Upper lobe of left lung (tissue), 4 donors: Measurements from ENCODE around the gene LOX.

Source experiments
- CTCF ChIP-seq, 6 experiments: fragments of 450-650 bp in 4 of 6; fragments of 200-600 bp in 2 of 6; sonication (generic) in 2 of 6; IDR thresholded peaks; one replicate each; pipeline ENCODE4 v1.5.1; 2016 to 2019; ENCODE audit warnings: antibody characterized with exemption in 6 of 6
- POLR2AphosphoS5 ChIP-seq, 2 donors: sonication (generic); formaldehyde crosslinking; IDR thresholded peaks; one replicate each; pipeline ENCODE4 v1.5.1; 2017; ENCODE audit warnings: antibody characterized with exemption in 2 of 2

- TF ChIP-seq CTCF (IDR thresholded peaks at IDR 0.05) (no peak), POLR2AphosphoS5 (IDR thresholded peaks at IDR 0.05) (no peak)
Measured at GRCh38 chr5:122112063-122112462, 34.0 kb upstream of the LOX start.
